Colonic mucosa (tissue), 4 donors: Measurements from ENCODE around the gene GRID1. TPM values are rescaled to one million over a fixed set of nuclear protein-coding genes. Genes with fewer than 3 reads are reported as not detected.

ENCODE experiments used
- DNase-seq: peaks from one replicate; pipeline ENCODE4 v3.0.0-alpha.2; 2020
- H3K27ac ChIP-seq: fragments of 200-600 bp; one replicate; pipeline ENCODE4 v1.8.0; 2021
- H3K27me3 ChIP-seq: fragments of 200-600 bp; one replicate; pipeline ENCODE4 v1.8.0; 2021
- H3K36me3 ChIP-seq: fragments of 200-600 bp; one replicate; pipeline ENCODE4 v1.8.0; 2021
- H3K4me1 ChIP-seq: fragments of 200-600 bp; one replicate; pipeline ENCODE4 v1.8.0; 2021; ENCODE audit warnings: mild to moderate bottlenecking
- H3K4me3 ChIP-seq: fragments of 200-600 bp; one replicate; pipeline ENCODE4 v1.8.0; 2021
- H3K9ac ChIP-seq, 2 donors: one replicate each; pipeline ENCODE4 v1.7.0; 2013; ENCODE audit warnings: control low read depth in 2 of 2, low read depth in 2 of 2, low read length in 2 of 2
- H3K9me3 ChIP-seq: fragments of 200-600 bp; one replicate; pipeline ENCODE4 v1.8.0; 2021
- CTCF ChIP-seq: fragments of 200-600 bp; IDR thresholded peaks from one replicate; pipeline ENCODE4 v1.8.0; 2022; ENCODE audit warnings: antibody characterized with exemption, mild to moderate bottlenecking
- intact Hi-C: fragments of 100-400 bp; cut with DNase I; formaldehyde crosslinking; loops from one replicate; pipeline ENCODE4 v1.14.1; 2022
- total RNA-seq, 2 donors: library from RNA; stranded (reverse); fragmentation: NEBNext Ultra II Directional in 1 of 2; extraction: Animal tissue kit (Norgen Biotek cat#: 25700) in 1 of 2; gene quantifications; one replicate each; pipeline ENCODE4 v1.2.1, GENCODE V29; 2021
- donor health status: healthy.
- donor health status: DM: no; HTN: no; CAD: no.
- donor health status: DM: no; HTN: no; CAD: no.

The GRID1 gene
- total RNA-seq, 2 donors from 2014 or later = 0.30 to 0.37 TPM

GRCh38 chr10:85581371-85581770 is 785.2 kb downstream of the GRID1 start:
- no peak for DNase-seq
- Histone ChIP-seq H3K9me3 (no peaks in the 10 kb centered on the region), H3K27ac (no peak overlapping the region), H3K27me3 (no peaks in the 10 kb centered on the region), H3K4me1 (no peaks in the 10 kb centered on the region), H3K36me3 (no peaks in the 10 kb centered on the region), H3K9ac (no peak overlapping the region), H3K4me3 (no peak overlapping the region)
- TF ChIP-seq CTCF = no peak
- intact Hi-C loops = no loop called here

- no peak for TF ChIP-seq CTCF
- Histone ChIP-seq H3K36me3 (no peaks in the 10 kb centered on the region), H3K9me3 (no peaks in the 10 kb centered on the region), H3K9ac (no peak overlapping the region), H3K4me1 (no peaks in the 10 kb centered on the region), H3K27me3 (no peaks in the 10 kb centered on the region), H3K27ac (no peak overlapping the region), H3K4me3 (no peak overlapping the region)
- DNase-seq = no peak
- intact Hi-C loops = no loop called here
Observed at GRCh38 chr10:85580585-85580984, 786.0 kb downstream of the GRID1 start.

- TF ChIP-seq CTCF = no peak
- DNase-seq = no peak
Observed at GRCh38 chr10:85578860-85579259, 787.7 kb downstream of the GRID1 start.

GRCh38 chr10:85575441-85575840 is 791.2 kb downstream of the GRID1 start:
- Histone ChIP-seq H3K27ac (no peak overlapping the region), H3K36me3 (no peaks in the 10 kb centered on the region), H3K4me1 (no peaks in the 10 kb centered on the region), H3K4me3 (no peak overlapping the region), H3K27me3 (no peaks in the 10 kb centered on the region), H3K9ac (no peak overlapping the region), H3K9me3 (no peaks in the 10 kb centered on the region)
- DNase-seq = no peak
- intact Hi-C loops = no loop called here
- TF ChIP-seq CTCF = no peak

More at GRCh38 chr10:85578860-85579259, 787.7 kb downstream of the GRID1 start:
- Histone ChIP-seq H3K9me3 (no peaks in the 10 kb centered on the region), H3K4me1 (no peaks in the 10 kb centered on the region), H3K27ac (no peak overlapping the region), H3K27me3 (no peaks in the 10 kb centered on the region), H3K4me3 (no peak overlapping the region), H3K36me3 (no peaks in the 10 kb centered on the region), H3K9ac (no peak overlapping the region)
- intact Hi-C loops = no loop called here

GRCh38 chr10:85570871-85571270 is 795.7 kb downstream of the GRID1 start:
- TF ChIP-seq CTCF = no peak
- H3K27ac ChIP-seq = no peak overlapping the region
- H3K4me1 ChIP-seq = no peaks in the 10 kb centered on the region
- intact Hi-C loops = no loop called here
- H3K27me3 ChIP-seq = no peaks in the 10 kb centered on the region
- H3K9me3 ChIP-seq = no peaks in the 10 kb centered on the region
- no peak overlapping the region for H3K9ac ChIP-seq
- H3K36me3 ChIP-seq = no peaks in the 10 kb centered on the region
- DNase-seq = no peak
- no peak overlapping the region for H3K4me3 ChIP-seq

GRCh38 chr10:85565381-85565780 is 801.2 kb downstream of the GRID1 start:
- TF ChIP-seq CTCF = no peak
- Histone ChIP-seq H3K4me1 (no peaks in the 10 kb centered on the region), H3K9me3 (no peaks in the 10 kb centered on the region), H3K4me3 (no peak overlapping the region), H3K36me3 (no peaks in the 10 kb centered on the region), H3K27ac (no peak overlapping the region), H3K27me3 (no peaks in the 10 kb centered on the region), H3K9ac (no peak overlapping the region)
- no peak for DNase-seq
- intact Hi-C loops = no loop called here
